ENCODE results near the gene TTC7B.

TTC7B gene

GRCh38 chr14:90654831-90655276 lies 161.4 kb downstream of the TTC7B start:
- H3K9me3 ChIP-seq (ENCODE audit: low read length) = no peaks in the 10 kb centered on the region
- H3K4me3 ChIP-seq (ENCODE audit: low read length) = no peak overlapping the region
- H3K4me1 ChIP-seq (ENCODE audit: insufficient read depth, low read length) = peaks cover 6% of the 10 kb centered on the region
- H3K27me3 ChIP-seq (ENCODE audit: insufficient read depth, low read length) = no peaks in the 10 kb centered on the region
- H2AFZ ChIP-seq (ENCODE audit: low read depth, low read length) = no peak overlapping the region
- H3K36me3 ChIP-seq (ENCODE audit: insufficient read depth, low read length) = peaks cover 29% of the 10 kb centered on the region

GRCh38 chr14:90652626-90653025 lies 163.6 kb downstream of the TTC7B start:
- Histone ChIP-seq H3K36me3 (ENCODE audit: insufficient read depth, low read length) (peaks cover 21% of the 10 kb centered on the region), H3K4me3 (ENCODE audit: low read length) (no peak overlapping the region), H3K4me1 (ENCODE audit: insufficient read depth, low read length) (peaks cover 6% of the 10 kb centered on the region), H2AFZ (ENCODE audit: low read depth, low read length) (no peak overlapping the region), H3K9me3 (ENCODE audit: low read length) (no peaks in the 10 kb centered on the region), H3K27me3 (ENCODE audit: insufficient read depth, low read length) (no peaks in the 10 kb centered on the region)

- Histone ChIP-seq H3K4me1 (ENCODE audit: insufficient read depth, low read length) (peaks cover 6% of the 10 kb centered on the region), H3K36me3 (ENCODE audit: insufficient read depth, low read length) (peaks cover 18% of the 10 kb centered on the region), H3K9me3 (ENCODE audit: low read length) (no peaks in the 10 kb centered on the region), H3K27me3 (ENCODE audit: insufficient read depth, low read length) (no peaks in the 10 kb centered on the region), H3K4me3 (ENCODE audit: low read length) (no peak overlapping the region), H2AFZ (ENCODE audit: low read depth, low read length) (no peak overlapping the region)
Measured at GRCh38 chr14:90651976-90652560, 164.2 kb downstream of the TTC7B start.

GRCh38 chr14:90651271-90651804 lies 164.9 kb downstream of the TTC7B start:
- Histone ChIP-seq H3K36me3 (ENCODE audit: insufficient read depth, low read length) (peaks cover 16% of the 10 kb centered on the region), H3K27me3 (ENCODE audit: insufficient read depth, low read length) (no peaks in the 10 kb centered on the region), H3K4me1 (ENCODE audit: insufficient read depth, low read length) (peaks cover 6% of the 10 kb centered on the region), H3K4me3 (ENCODE audit: low read length) (no peak overlapping the region), H2AFZ (ENCODE audit: low read depth, low read length) (no peak overlapping the region), H3K9me3 (ENCODE audit: low read length) (no peaks in the 10 kb centered on the region)

- peaks cover 12% of the 10 kb centered on the region for H3K4me1 ChIP-seq (ENCODE audit: insufficient read depth, low read length)
- H2AFZ ChIP-seq (ENCODE audit: low read depth, low read length) = no peak overlapping the region
- H3K27me3 ChIP-seq (ENCODE audit: insufficient read depth, low read length) = no peaks in the 10 kb centered on the region
- no peaks in the 10 kb centered on the region for H3K9me3 ChIP-seq (ENCODE audit: low read length)
- no peak overlapping the region for H3K4me3 ChIP-seq (ENCODE audit: low read length)
- H3K36me3 ChIP-seq (ENCODE audit: insufficient read depth, low read length) = peaks cover 12% of the 10 kb centered on the region
Measured at GRCh38 chr14:90649557-90650135, 166.6 kb downstream of the TTC7B start.

- Histone ChIP-seq H2AFZ (ENCODE audit: low read depth, low read length) (no peak overlapping the region), H3K36me3 (ENCODE audit: insufficient read depth, low read length) (peaks cover 8% of the 10 kb centered on the region), H3K4me1 (ENCODE audit: insufficient read depth, low read length) (peaks cover 18% of the 10 kb centered on the region), H3K27me3 (ENCODE audit: insufficient read depth, low read length) (no peaks in the 10 kb centered on the region), H3K9me3 (ENCODE audit: low read length) (no peaks in the 10 kb centered on the region), H3K4me3 (ENCODE audit: low read length) (no peak overlapping the region)
Measured at GRCh38 chr14:90649083-90649482, 167.1 kb downstream of the TTC7B start.

GRCh38 chr14:90648421-90648820 lies 167.8 kb downstream of the TTC7B start:
- H3K4me3 ChIP-seq (ENCODE audit: low read length) = no peak overlapping the region
- H3K36me3 ChIP-seq (ENCODE audit: insufficient read depth, low read length) = peaks cover 8% of the 10 kb centered on the region
- H3K4me1 ChIP-seq (ENCODE audit: insufficient read depth, low read length) = peaks cover 24% of the 10 kb centered on the region

GRCh38 chr14:90647473-90648005 lies 168.7 kb downstream of the TTC7B start:
- Histone ChIP-seq H3K9me3 (ENCODE audit: low read length) (no peaks in the 10 kb centered on the region), H3K27me3 (ENCODE audit: insufficient read depth, low read length) (no peaks in the 10 kb centered on the region), H3K36me3 (ENCODE audit: insufficient read depth, low read length) (peaks cover 3% of the 10 kb centered on the region), H2AFZ (ENCODE audit: low read depth, low read length) (no peak overlapping the region), H3K4me3 (ENCODE audit: low read length) (no peak overlapping the region), H3K4me1 (ENCODE audit: insufficient read depth, low read length) (peaks cover 33% of the 10 kb centered on the region)

More at GRCh38 chr14:90648421-90648820, 167.8 kb downstream of the TTC7B start:
- no peaks in the 10 kb centered on the region for H3K9me3 ChIP-seq (ENCODE audit: low read length)
- H3K27me3 ChIP-seq (ENCODE audit: insufficient read depth, low read length) = no peaks in the 10 kb centered on the region
- H2AFZ ChIP-seq (ENCODE audit: low read depth, low read length) = no peak overlapping the region

- no peaks in the 10 kb centered on the region for H3K27me3 ChIP-seq (ENCODE audit: insufficient read depth, low read length)
- H3K4me3 ChIP-seq (ENCODE audit: low read length) = no peak overlapping the region
- peaks cover 37% of the 10 kb centered on the region for H3K4me1 ChIP-seq (ENCODE audit: insufficient read depth, low read length)
- H2AFZ ChIP-seq (ENCODE audit: low read depth, low read length) = no peak overlapping the region
- H3K9me3 ChIP-seq (ENCODE audit: low read length) = no peaks in the 10 kb centered on the region
- no peaks in the 10 kb centered on the region for H3K36me3 ChIP-seq (ENCODE audit: insufficient read depth, low read length)
Measured at GRCh38 chr14:90645842-90646443, 170.3 kb downstream of the TTC7B start.

GRCh38 chr14:90644882-90645281 lies 171.3 kb downstream of the TTC7B start:
- Histone ChIP-seq H2AFZ (ENCODE audit: low read depth, low read length) (no peak overlapping the region), H3K9me3 (ENCODE audit: low read length) (no peaks in the 10 kb centered on the region), H3K36me3 (ENCODE audit: insufficient read depth, low read length) (no peaks in the 10 kb centered on the region), H3K4me3 (ENCODE audit: low read length) (no peak overlapping the region), H3K27me3 (ENCODE audit: insufficient read depth, low read length) (no peaks in the 10 kb centered on the region), H3K4me1 (ENCODE audit: insufficient read depth, low read length) (peaks cover 41% of the 10 kb centered on the region)

GRCh38 chr14:90643982-90644670 lies 172.1 kb downstream of the TTC7B start:
- Histone ChIP-seq H3K27me3 (ENCODE audit: insufficient read depth, low read length) (no peaks in the 10 kb centered on the region), H3K36me3 (ENCODE audit: insufficient read depth, low read length) (no peaks in the 10 kb centered on the region), H2AFZ (ENCODE audit: low read depth, low read length) (no peak overlapping the region), H3K9me3 (ENCODE audit: low read length) (no peaks in the 10 kb centered on the region), H3K4me3 (ENCODE audit: low read length) (no peak overlapping the region), H3K4me1 (ENCODE audit: insufficient read depth, low read length) (peaks cover 41% of the 10 kb centered on the region)

GRCh38 chr14:90642244-90642717 lies 173.9 kb downstream of the TTC7B start:
- peaks cover 46% of the 10 kb centered on the region for H3K4me1 ChIP-seq (ENCODE audit: insufficient read depth, low read length)

More at GRCh38 chr14:90642244-90642717, 173.9 kb downstream of the TTC7B start:
- Histone ChIP-seq H3K36me3 (ENCODE audit: insufficient read depth, low read length) (no peaks in the 10 kb centered on the region), H3K4me3 (ENCODE audit: low read length) (no peak overlapping the region), H3K9me3 (ENCODE audit: low read length) (no peaks in the 10 kb centered on the region), H3K27me3 (ENCODE audit: insufficient read depth, low read length) (no peaks in the 10 kb centered on the region), H2AFZ (ENCODE audit: low read depth, low read length) (no peak overlapping the region)
